HFFc6 (cell line): ENCODE data around the gene PTH2R. TPM values are rescaled to one million over a fixed set of nuclear protein-coding genes. Genes with fewer than 3 reads are reported as not detected.

Source experiments
- DNase-seq: peaks from one replicate; pipeline ENCODE4 v3.0.0-alpha.2; 2018
- H3K27ac Mint-ChIP-seq: 2 replicates; pipeline ENCODE4 v1.8.0; 2020; ENCODE audit warnings: mild to moderate bottlenecking, mixed read lengths
- H3K27me3 Mint-ChIP-seq: 2 replicates; pipeline ENCODE4 v1.8.0; 2021; ENCODE audit warnings: mild to moderate bottlenecking, moderate library complexity, mixed read lengths; ENCODE audit not compliant: insufficient read depth
- H3K36me3 Mint-ChIP-seq: 2 replicates; pipeline ENCODE4 v1.8.0; 2021; ENCODE audit warnings: low read depth, mixed read lengths
- H3K4me1 Mint-ChIP-seq: 2 replicates; pipeline ENCODE4 v1.8.0; 2020; ENCODE audit warnings: low read depth, mixed read lengths
- H3K4me3 Mint-ChIP-seq: 2 replicates; pipeline ENCODE4 v1.8.0; 2020; ENCODE audit warnings: mild to moderate bottlenecking, moderate library complexity, mixed read lengths
- H3K9me3 Mint-ChIP-seq: 2 replicates; pipeline ENCODE4 v1.8.0; 2020; ENCODE audit warnings: mild to moderate bottlenecking, mixed read lengths
- total RNA-seq, 6 experiments: library from RNA; stranded (reverse); fragmentation: NEBNext Ultra II Directional; extraction: Animal tissue kit (Norgen Biotek cat#: 25700); gene quantifications; 2 replicates in 1 of 6; 3 replicates in 5 of 6; pipeline ENCODE4 v1.2.3, GENCODE V29; 2021
- TF ChIP-seq, protein P1 (sequence below): fragments of 200-600 bp; sonication (generic); IDR thresholded peaks from 2 replicates; pipeline ENCODE4 v1.5.0; 2021; ENCODE audit warnings: antibody characterized with exemption, mild to moderate bottlenecking

The PTH2R gene
- total RNA-seq, 6 experiments from 2014 or later = not detected

GRCh38 chr2:208463721-208464120 lies 57.1 kb downstream of the PTH2R start:
- Mint-ChIP-seq H3K27me3 (no peaks in the 10 kb centered on the region), H3K27ac (no peak overlapping the region), H3K9me3 (peaks cover 14% of the 10 kb centered on the region)

GRCh38 chr2:208464205-208464604 lies 57.6 kb downstream of the PTH2R start:
- TF ChIP-seq, protein P1, sequence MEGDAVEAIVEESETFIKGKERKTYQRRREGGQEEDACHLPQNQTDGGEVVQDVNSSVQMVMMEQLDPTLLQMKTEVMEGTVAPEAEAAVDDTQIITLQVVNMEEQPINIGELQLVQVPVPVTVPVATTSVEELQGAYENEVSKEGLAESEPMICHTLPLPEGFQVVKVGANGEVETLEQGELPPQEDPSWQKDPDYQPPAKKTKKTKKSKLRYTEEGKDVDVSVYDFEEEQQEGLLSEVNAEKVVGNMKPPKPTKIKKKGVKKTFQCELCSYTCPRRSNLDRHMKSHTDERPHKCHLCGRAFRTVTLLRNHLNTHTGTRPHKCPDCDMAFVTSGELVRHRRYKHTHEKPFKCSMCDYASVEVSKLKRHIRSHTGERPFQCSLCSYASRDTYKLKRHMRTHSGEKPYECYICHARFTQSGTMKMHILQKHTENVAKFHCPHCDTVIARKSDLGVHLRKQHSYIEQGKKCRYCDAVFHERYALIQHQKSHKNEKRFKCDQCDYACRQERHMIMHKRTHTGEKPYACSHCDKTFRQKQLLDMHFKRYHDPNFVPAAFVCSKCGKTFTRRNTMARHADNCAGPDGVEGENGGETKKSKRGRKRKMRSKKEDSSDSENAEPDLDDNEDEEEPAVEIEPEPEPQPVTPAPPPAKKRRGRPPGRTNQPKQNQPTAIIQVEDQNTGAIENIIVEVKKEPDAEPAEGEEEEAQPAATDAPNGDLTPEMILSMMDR = no peak
- Mint-ChIP-seq H3K4me3 (no peak overlapping the region), H3K9me3 (peaks cover 16% of the 10 kb centered on the region), H3K27ac (no peak overlapping the region), H3K4me1 (no peaks in the 10 kb centered on the region), H3K27me3 (no peaks in the 10 kb centered on the region), H3K36me3 (no peaks in the 10 kb centered on the region)
- DNase-seq = no peak

More at GRCh38 chr2:208463721-208464120, 57.1 kb downstream of the PTH2R start:
- H3K4me1 Mint-ChIP-seq = no peaks in the 10 kb centered on the region
- TF ChIP-seq, protein P1 = no peak
- no peak for DNase-seq
- no peaks in the 10 kb centered on the region for H3K36me3 Mint-ChIP-seq
- H3K4me3 Mint-ChIP-seq = no peak overlapping the region

GRCh38 chr2:208466151-208466919 lies 59.7 kb downstream of the PTH2R start:
- TF ChIP-seq, protein P1 = peak; percentile 61
- Mint-ChIP-seq H3K27me3 (no peaks in the 10 kb centered on the region), H3K36me3 (no peaks in the 10 kb centered on the region), H3K4me1 (no peaks in the 10 kb centered on the region), H3K27ac (no peak overlapping the region), H3K9me3 (peaks cover 27% of the 10 kb centered on the region), H3K4me3 (no peak overlapping the region)
- DNase-seq = no peak

DNA sequence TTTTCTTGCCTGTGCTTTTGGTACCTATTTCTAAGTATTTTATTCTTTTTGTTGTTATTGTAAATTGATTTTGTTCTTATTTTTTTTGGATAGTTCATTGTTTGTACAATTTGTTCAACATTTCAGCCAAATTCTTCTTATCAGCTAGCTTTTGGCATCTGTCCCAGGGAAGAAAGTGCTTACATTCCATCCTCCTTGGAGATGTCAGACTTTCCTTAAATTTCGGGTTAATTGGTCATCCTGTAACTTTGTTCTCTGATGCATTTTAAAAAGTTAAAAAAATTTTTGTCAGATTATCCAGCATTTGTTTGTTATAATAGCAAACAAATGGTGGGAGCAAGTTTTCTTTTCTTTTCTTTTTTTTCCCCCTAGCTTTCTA lies 60.3 kb downstream of the PTH2R start:
- TF ChIP-seq, protein P1 = no peak
- DNase-seq = no peak
- no peak overlapping the region for H3K4me3 Mint-ChIP-seq
- H3K4me1 Mint-ChIP-seq = no peaks in the 10 kb centered on the region
- no peak overlapping the region for H3K27ac Mint-ChIP-seq
- no peaks in the 10 kb centered on the region for H3K36me3 Mint-ChIP-seq
- peaks cover 28% of the 10 kb centered on the region for H3K9me3 Mint-ChIP-seq
- no peaks in the 10 kb centered on the region for H3K27me3 Mint-ChIP-seq

DNA sequence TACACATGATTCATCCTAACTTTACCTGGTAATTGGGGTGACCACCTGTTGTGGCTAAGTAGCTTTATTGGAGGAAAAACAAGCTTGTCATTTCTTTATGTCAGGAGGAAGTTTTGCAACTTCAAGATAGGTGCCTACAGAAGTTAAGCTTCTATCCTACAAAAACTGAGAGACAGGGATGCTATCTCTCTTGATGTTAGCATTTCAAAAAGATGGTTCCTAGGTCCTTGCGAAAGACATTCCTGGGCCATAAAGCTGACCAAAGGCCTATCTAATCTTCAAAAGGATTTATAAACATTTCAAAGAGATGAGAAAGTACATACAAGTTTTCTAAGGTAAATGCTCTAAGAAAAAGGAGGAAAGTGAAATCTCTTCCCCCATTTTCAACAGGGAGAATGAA lies 61.0 kb downstream of the PTH2R start:
- Mint-ChIP-seq H3K4me1 (no peaks in the 10 kb centered on the region), H3K27ac (no peak overlapping the region), H3K9me3 (peaks cover 31% of the 10 kb centered on the region), H3K27me3 (no peaks in the 10 kb centered on the region), H3K36me3 (no peaks in the 10 kb centered on the region), H3K4me3 (no peak overlapping the region)
- DNase-seq = no peak
- TF ChIP-seq, protein P1 = no peak
